PC-9 (cell line): Measurements from ENCODE around the gene TTC27. TPM values are rescaled to one million over a fixed set of nuclear protein-coding genes. Genes with fewer than 3 reads are reported as not detected.

Source experiments
- microRNA-seq: library from miRNA; unstranded; fragments of <30 nt; microRNA quantifications from one replicate; pipeline ENCODE4 v1.2.0, GENCODE V29; 2021; ENCODE audit warnings: borderline number of aligned reads, borderline replicate concordance
- total RNA-seq: library from RNA; stranded (reverse); gene quantifications from 2 replicates; pipeline ENCODE4 v1.2.3, GENCODE V29; 2021

The TTC27 gene
- total RNA-seq, 1 experiment from 2014 or later = 12.8 TPM

Small RNAs within 50 kb of the gene (microRNA-seq; reads per million reads assigned to microRNA genes)
- gene MIR4765 = not detected
